CD4-positive, CD25-positive, alpha-beta regulatory T cell (primary cell): ENCODE data around the gene TENT5C. TPM values are rescaled to one million over a fixed set of nuclear protein-coding genes. Genes with fewer than 3 reads are reported as not detected.

Experiments used
- ATAC-seq, 2 donors: fragments of 150-1000 bp; cut with Tn5 transposase; one replicate each; pipeline ENCODE4 v1.10.0; 2021; ENCODE audit warnings: low read depth in 2 of 2, moderate number of reproducible peaks in 2 of 2, moderate library complexity in 1 of 2
- DNase-seq, 3 donors: peaks; one replicate each; pipeline versions ENCODE4 v3.0.0 to v3.0.0-alpha.2; 2012 to 2022; ENCODE audit warnings: mixed read lengths in 1 of 3
- H3K27ac ChIP-seq: one replicate; pipeline ENCODE4 v1.7.0; 2013; ENCODE audit warnings: mild to moderate bottlenecking, low read length; ENCODE audit not compliant: insufficient read depth, poor library complexity, severe bottlenecking
- H3K27me3 ChIP-seq: one replicate; pipeline ENCODE4 v1.7.0; 2013; ENCODE audit warnings: low read length; ENCODE audit not compliant: control insufficient read depth, insufficient read depth
- H3K36me3 ChIP-seq: one replicate; pipeline ENCODE4 v1.7.0; 2013; ENCODE audit warnings: mild to moderate bottlenecking, low read length, moderate library complexity; ENCODE audit not compliant: control insufficient read depth, insufficient read depth
- H3K4me1 ChIP-seq: 2 replicates; pipeline ENCODE4 v1.7.0; 2013; ENCODE audit warnings: mild to moderate bottlenecking, low read length; ENCODE audit not compliant: insufficient read depth, control insufficient read depth, poor library complexity, severe bottlenecking
- H3K4me3 ChIP-seq: one replicate; pipeline ENCODE4 v1.7.0; 2013; ENCODE audit warnings: low read depth, mild to moderate bottlenecking, low read length, moderate library complexity
- H3K9me3 ChIP-seq, 2 experiments: 1 replicate in 1 of 2; 2 replicates in 1 of 2; pipeline ENCODE4 v1.7.0; 2013; ENCODE audit warnings: low read length in 2 of 2, mild to moderate bottlenecking in 1 of 2, moderate library complexity in 1 of 2; ENCODE audit not compliant: control insufficient read depth in 2 of 2
- H3K27ac Mint-ChIP-seq, 3 donors: one replicate each; pipeline ENCODE4 v1.8.0; 2020 to 2022; ENCODE audit warnings: mild to moderate bottlenecking in 3 of 3, mixed read lengths in 3 of 3, moderate library complexity in 2 of 3
- H3K27me3 Mint-ChIP-seq: one replicate; pipeline ENCODE4 v1.8.0; 2022; ENCODE audit warnings: mild to moderate bottlenecking, mixed read lengths
- H3K36me3 Mint-ChIP-seq: one replicate; pipeline ENCODE4 v1.8.0; 2020; ENCODE audit warnings: mixed read lengths
- H3K4me1 Mint-ChIP-seq, 4 donors: one replicate each; pipeline ENCODE4 v1.8.0; 2020 to 2022; ENCODE audit warnings: mixed read lengths in 4 of 4, mild to moderate bottlenecking in 1 of 4
- H3K4me3 Mint-ChIP-seq, 4 donors: one replicate each; pipeline ENCODE4 v1.8.0; 2020 to 2022; ENCODE audit warnings: mild to moderate bottlenecking in 4 of 4, mixed read lengths in 4 of 4, moderate library complexity in 3 of 4
- H3K9me3 Mint-ChIP-seq, 7 donors: one replicate each; pipeline ENCODE4 v1.8.0; 2020 to 2022; ENCODE audit warnings: mixed read lengths in 7 of 7, mild to moderate bottlenecking in 3 of 7, moderate library complexity in 2 of 7
- polyA plus RNA-seq, 4 donors: library from polyadenylated mRNA; unstranded; fragments of 300-500 nt; fragmentation: Illumina TruSeq; gene quantifications; one replicate each; pipeline ENCODE4 v1.2.3, GENCODE V29; 2021
- total RNA-seq: library from RNA; stranded (reverse); gene quantifications from one replicate; pipeline ENCODE4 v1.2.3, GENCODE V29; 2022

TENT5C gene
- total and polyA plus RNA-seq, 5 donors from 2014 or later, result 19.6 to 324 (median 39.3) TPM

DNA sequence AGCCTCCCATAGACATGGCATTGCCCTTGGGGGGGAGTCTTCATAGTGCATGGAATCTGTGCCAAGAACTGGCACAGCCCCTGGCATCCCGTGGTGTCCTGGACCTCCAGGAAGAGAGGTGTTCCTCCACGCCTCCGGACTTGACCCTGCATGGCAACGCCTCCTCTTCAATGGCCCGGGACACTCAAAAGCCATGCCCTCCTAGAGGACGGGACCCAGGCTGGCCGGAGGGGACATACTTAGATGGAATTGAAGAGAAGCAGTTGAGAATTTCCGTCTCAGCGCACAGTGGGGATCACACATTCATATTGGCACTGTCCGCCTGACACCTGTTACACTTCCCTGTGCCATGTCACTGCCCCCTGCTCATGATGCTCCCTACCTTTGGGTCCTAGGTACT is 38.4 kb upstream of the TENT5C start:
- peaks cover 7% of the 10 kb centered on the region for H3K4me1 ChIP-seq
- Mint-ChIP-seq H3K36me3 (no peaks in the 10 kb centered on the region), H3K4me1 (peaks cover 5 to 20% (median 14%) of the 10 kb centered on the region in 4 donors), H3K4me3 (no peak overlapping the region), H3K9me3 (no peaks in the 10 kb centered on the region), H3K27me3 (peaks cover 6% of the 10 kb centered on the region), H3K27ac (peak overlapping the region in 1 of 3 donors; percentile 58)
- no peaks in the 10 kb centered on the region for H3K9me3 ChIP-seq
- no peak overlapping the region for H3K4me3 ChIP-seq
- no peaks in the 10 kb centered on the region for H3K36me3 ChIP-seq
- H3K27ac ChIP-seq, result no peak overlapping the region
- no peak for DNase-seq
- no peaks in the 10 kb centered on the region for H3K27me3 ChIP-seq
- no peak for ATAC-seq

DNA sequence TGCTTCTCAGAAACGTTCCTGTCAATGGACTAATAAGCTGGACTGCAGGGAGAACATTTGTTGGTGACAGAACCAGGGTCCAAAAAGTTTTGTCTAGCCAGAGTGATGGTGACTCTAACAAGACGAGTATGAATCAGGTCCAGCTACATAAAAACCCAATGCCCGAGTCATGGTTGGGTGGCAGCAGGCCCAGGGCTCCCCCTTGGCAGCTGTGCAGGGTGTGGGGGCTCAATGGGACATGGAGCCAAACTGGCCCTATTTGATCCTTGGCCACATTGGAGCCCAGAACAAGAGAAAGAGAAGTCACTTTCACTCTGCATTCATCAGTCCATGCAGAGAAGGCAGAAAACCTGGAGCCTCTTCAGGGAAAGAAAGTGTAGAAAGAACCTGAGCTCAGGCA is 37.9 kb upstream of the TENT5C start:
- ATAC-seq (no peak), DNase-seq (no peak)
- Mint-ChIP-seq H3K4me1 (peaks cover 5 to 25% (median 19%) of the 10 kb centered on the region in 4 donors), H3K9me3 (no peaks in the 10 kb centered on the region), H3K36me3 (no peaks in the 10 kb centered on the region), H3K4me3 (no peak overlapping the region), H3K27ac (peak overlapping the region in 2 of 3 donors; percentile 28 to 78), H3K27me3 (peaks cover 6% of the 10 kb centered on the region)
- Histone ChIP-seq H3K27me3 (no peaks in the 10 kb centered on the region), H3K4me1 (peaks cover 13% of the 10 kb centered on the region), H3K36me3 (no peaks in the 10 kb centered on the region), H3K9me3 (no peaks in the 10 kb centered on the region), H3K27ac (no peak overlapping the region), H3K4me3 (no peak overlapping the region)

DNA sequence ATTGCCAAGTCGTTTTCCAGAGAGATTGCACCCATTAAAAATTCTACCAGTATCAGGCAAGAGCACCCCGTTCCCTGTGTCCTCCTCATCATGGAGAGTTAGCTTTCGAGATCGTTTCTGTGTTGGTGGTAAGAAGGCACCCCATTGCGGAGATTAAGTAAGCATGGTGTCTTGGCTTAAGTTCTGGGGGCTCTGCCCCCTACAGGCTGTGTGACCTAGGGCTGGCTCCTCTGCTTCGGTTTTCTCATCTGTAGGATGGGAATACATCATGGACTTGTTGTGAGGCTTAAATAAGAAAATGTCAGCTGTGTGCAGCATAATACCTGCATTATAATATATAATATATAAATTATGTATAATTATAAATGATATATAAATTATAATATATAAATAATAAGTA is 36.8 kb upstream of the TENT5C start:
- Histone ChIP-seq H3K4me3 (no peak overlapping the region), H3K27ac (no peak overlapping the region), H3K27me3 (no peaks in the 10 kb centered on the region), H3K36me3 (no peaks in the 10 kb centered on the region), H3K9me3 (no peaks in the 10 kb centered on the region), H3K4me1 (peaks cover 20% of the 10 kb centered on the region)
- Mint-ChIP-seq H3K27me3 (peaks cover 6% of the 10 kb centered on the region), H3K27ac (no peak overlapping the region), H3K4me1 (peaks cover 5 to 30% (median 24%) of the 10 kb centered on the region in 4 donors), H3K36me3 (no peaks in the 10 kb centered on the region), H3K4me3 (no peak overlapping the region), H3K9me3 (no peaks in the 10 kb centered on the region)
- ATAC-seq (no peak), DNase-seq (no peak)

DNA sequence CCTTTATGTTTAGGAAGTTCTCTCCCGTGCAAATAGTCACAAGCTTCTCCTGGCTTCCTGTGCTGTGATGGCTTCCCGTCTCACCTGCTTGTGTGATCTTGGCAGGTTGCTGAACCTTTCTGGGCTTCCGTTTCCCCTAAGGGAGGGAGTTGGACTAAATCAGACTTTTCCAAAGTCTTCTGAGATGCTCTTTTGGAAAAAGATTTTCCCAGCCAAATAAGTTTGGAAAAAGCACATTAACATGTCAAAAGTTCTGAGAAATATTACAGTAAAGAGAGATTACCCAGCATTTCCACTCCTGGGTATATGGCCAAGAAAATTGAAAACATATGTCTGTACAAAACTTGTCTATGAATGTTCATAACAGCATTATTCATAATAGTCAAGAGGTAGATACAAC is 36.0 kb upstream of the TENT5C start:
- H3K27ac Mint-ChIP-seq, result no peak overlapping the region

DNA sequence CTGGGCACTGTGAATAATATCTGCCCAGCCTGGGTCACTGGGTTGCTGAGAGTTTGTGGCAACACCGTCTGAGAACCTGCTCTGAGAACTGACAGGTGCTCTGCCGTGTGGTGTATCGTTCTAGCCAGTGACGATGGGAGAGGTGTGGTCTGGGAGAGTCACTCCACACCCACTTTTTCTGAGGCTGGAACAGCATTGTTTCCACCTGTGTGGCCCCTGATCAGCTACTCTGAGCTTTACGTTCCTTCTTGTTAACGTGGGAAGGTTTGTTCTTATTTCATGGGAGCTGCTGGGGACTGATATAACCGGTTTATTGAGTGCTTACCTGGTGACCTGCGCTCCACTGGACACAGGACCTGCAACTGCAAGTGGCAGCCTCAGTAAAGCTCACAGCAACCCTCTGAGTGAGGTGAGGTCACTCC is 34.8 kb upstream of the TENT5C start:
- peaks cover 20% of the 10 kb centered on the region for H3K4me1 ChIP-seq
- no peaks in the 10 kb centered on the region for H3K36me3 Mint-ChIP-seq
- no peaks in the 10 kb centered on the region for H3K9me3 ChIP-seq
- peaks cover 5 to 35% (median 21%) of the 10 kb centered on the region in 4 donors for H3K4me1 Mint-ChIP-seq
- peaks cover 6% of the 10 kb centered on the region for H3K27me3 Mint-ChIP-seq
- no peaks in the 10 kb centered on the region for H3K9me3 Mint-ChIP-seq
- H3K4me3 ChIP-seq, result no peak overlapping the region
- no peaks in the 10 kb centered on the region for H3K27me3 ChIP-seq
- ATAC-seq (no peak), DNase-seq (peak in 1 of 3 donors; percentile 20)
- no peak overlapping the region for H3K4me3 Mint-ChIP-seq
- peak overlapping the region; percentile 14 to 62 (median 55) for H3K27ac Mint-ChIP-seq
- no peak overlapping the region for H3K27ac ChIP-seq
- H3K36me3 ChIP-seq, result no peaks in the 10 kb centered on the region

More for the DNA sequence above, 36.0 kb upstream of the TENT5C start:
- no peaks in the 10 kb centered on the region for H3K9me3 Mint-ChIP-seq
- Histone ChIP-seq H3K36me3 (no peaks in the 10 kb centered on the region), H3K27me3 (no peaks in the 10 kb centered on the region), H3K9me3 (no peaks in the 10 kb centered on the region), H3K27ac (no peak overlapping the region), H3K4me1 (peaks cover 20% of the 10 kb centered on the region), H3K4me3 (no peak overlapping the region)
- ATAC-seq (no peak), DNase-seq (no peak)
- peaks cover 5 to 35% (median 21%) of the 10 kb centered on the region in 4 donors for H3K4me1 Mint-ChIP-seq
- H3K36me3 Mint-ChIP-seq, result no peaks in the 10 kb centered on the region
- no peak overlapping the region for H3K4me3 Mint-ChIP-seq
- peaks cover 6% of the 10 kb centered on the region for H3K27me3 Mint-ChIP-seq

DNA sequence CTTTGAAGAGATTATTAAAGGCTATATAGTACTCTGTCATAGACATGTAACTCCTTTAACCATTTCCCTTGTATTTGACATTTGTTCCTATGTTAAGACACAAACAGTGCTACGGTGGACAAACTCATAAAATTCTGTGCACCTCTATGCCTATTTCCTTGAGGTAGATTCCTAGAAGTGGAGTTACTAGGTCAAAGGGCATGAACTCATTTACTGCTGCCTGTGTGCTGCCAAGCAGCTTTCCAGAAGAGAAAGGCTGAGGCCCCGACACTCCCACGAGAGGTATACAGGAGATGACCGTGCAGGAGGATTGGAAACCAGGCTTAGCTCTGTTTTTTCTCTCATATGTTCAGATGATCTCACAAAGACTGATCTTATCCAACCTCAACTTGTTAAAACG is 34.4 kb upstream of the TENT5C start:
- H3K9me3 Mint-ChIP-seq, result no peaks in the 10 kb centered on the region
- Histone ChIP-seq H3K4me1 (peaks cover 20% of the 10 kb centered on the region), H3K27me3 (no peaks in the 10 kb centered on the region), H3K4me3 (no peak overlapping the region), H3K36me3 (no peaks in the 10 kb centered on the region), H3K9me3 (no peaks in the 10 kb centered on the region), H3K27ac (no peak overlapping the region)
- H3K4me1 Mint-ChIP-seq, result peaks cover 5 to 35% (median 21%) of the 10 kb centered on the region in 4 donors
- no peak for ATAC-seq
- H3K27me3 Mint-ChIP-seq, result peaks cover 6% of the 10 kb centered on the region
- H3K4me3 Mint-ChIP-seq, result no peak overlapping the region
- peak in 1 of 3 donors; percentile 58 for DNase-seq
- H3K27ac Mint-ChIP-seq, result peak overlapping the region in 2 of 3 donors; percentile 55 to 71
- no peaks in the 10 kb centered on the region for H3K36me3 Mint-ChIP-seq

DNA sequence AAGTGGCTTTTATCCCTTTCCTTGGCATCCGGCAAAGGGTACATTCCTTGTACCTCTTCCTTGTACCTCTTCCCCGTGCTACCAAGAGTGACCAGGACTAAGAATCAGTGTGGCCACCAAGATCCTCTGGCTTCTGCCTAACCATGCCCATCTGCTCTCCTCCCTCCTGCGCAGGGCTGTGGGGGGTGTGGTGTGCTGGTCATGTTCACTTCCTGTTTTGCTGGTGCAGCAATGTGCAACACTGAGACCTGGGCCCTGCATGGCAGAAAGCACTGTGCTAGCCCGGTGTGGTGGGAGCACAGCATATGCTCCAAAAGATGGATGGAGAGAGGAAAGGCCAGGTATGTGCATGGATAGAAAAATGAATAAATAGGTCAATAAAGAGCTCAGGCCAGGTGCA is 33.3 kb upstream of the TENT5C start:
- H3K27ac ChIP-seq, result no peak overlapping the region
- H3K27me3 ChIP-seq, result no peaks in the 10 kb centered on the region
- peaks cover 20% of the 10 kb centered on the region for H3K4me1 ChIP-seq
- H3K9me3 ChIP-seq, result no peaks in the 10 kb centered on the region
- DNase-seq (peak; percentile 3 to 81 (median 36)), ATAC-seq (peak; percentile 78 to 84)
- H3K9me3 Mint-ChIP-seq, result no peaks in the 10 kb centered on the region
- no peaks in the 10 kb centered on the region for H3K36me3 Mint-ChIP-seq
- H3K27ac Mint-ChIP-seq, result peak overlapping the region; percentile 61 to 96 (median 83)
- peaks cover 5 to 35% (median 21%) of the 10 kb centered on the region in 4 donors for H3K4me1 Mint-ChIP-seq
- H3K4me3 Mint-ChIP-seq, result peak overlapping the region in 2 of 4 donors; percentile 41 to 64
- no peaks in the 10 kb centered on the region for H3K36me3 ChIP-seq
- no peaks in the 10 kb centered on the region for H3K27me3 Mint-ChIP-seq
- peak overlapping the region; percentile 26 for H3K4me3 ChIP-seq

DNA sequence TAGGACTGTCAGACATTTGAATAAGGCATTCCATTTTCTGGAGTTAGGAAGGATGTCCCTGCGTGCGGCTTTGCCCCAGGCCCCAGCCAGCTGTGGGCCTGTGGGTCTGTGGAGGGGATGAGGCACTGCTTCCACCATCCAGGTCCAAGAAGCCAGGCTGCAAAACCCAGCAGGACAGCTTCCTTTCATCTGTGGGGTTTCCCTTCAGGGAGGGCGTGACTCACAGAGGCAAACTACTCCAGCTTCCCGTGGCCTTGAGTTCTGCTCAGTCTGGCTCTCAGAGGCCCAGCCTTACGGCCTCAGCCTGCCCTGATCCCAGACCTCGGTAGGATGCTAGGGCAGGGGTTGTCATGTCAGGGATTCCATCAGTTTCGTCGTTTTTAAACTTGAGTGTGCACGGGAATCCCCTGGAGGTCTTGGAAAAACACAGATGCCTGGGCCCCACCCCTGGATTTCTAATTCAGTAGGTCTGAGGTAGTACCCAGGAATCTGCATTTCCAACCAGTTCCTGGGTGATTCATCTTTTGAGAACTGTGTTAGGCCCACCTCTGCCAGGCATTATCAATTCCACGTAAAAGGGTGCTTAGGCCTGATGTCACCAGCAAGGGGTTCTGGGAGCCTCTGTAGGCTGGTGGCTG is 32.3 kb upstream of the TENT5C start:
- Histone ChIP-seq H3K36me3 (no peaks in the 10 kb centered on the region), H3K9me3 (no peaks in the 10 kb centered on the region), H3K4me1 (peaks cover 20% of the 10 kb centered on the region), H3K27me3 (no peaks in the 10 kb centered on the region), H3K27ac (no peak overlapping the region), H3K4me3 (no peak overlapping the region)
- ATAC-seq (peak; percentile 36 to 43), DNase-seq (peak in 1 of 3 donors; percentile 52)
- H3K4me3 Mint-ChIP-seq, result peak overlapping the region in 1 of 4 donors; percentile 9
- H3K4me1 Mint-ChIP-seq, result peaks cover 5 to 35% (median 21%) of the 10 kb centered on the region in 4 donors
- no peaks in the 10 kb centered on the region for H3K9me3 Mint-ChIP-seq
- peak overlapping the region; percentile 61 to 90 (median 76) for H3K27ac Mint-ChIP-seq
- no peaks in the 10 kb centered on the region for H3K36me3 Mint-ChIP-seq
- no peaks in the 10 kb centered on the region for H3K27me3 Mint-ChIP-seq
